HG02852 (cell line): ENCODE results near the gene SDF4.

ENCODE experiments used
- ATAC-seq: cut with Tn5 transposase; IDR thresholded peaks from one replicate; pipeline ENCODE4 v1.9.1; 2021; ENCODE audit warnings: mild to moderate bottlenecking, moderate library complexity; ENCODE audit not compliant: unreplicated experiment

The SDF4 gene

GRCh38 chr1:1242461-1243265 lies 10.9 kb upstream of the SDF4 start:
- ATAC-seq, result no peak

- ATAC-seq, result no peak
Measured at GRCh38 chr1:1241588-1242219, 9.9 kb upstream of the SDF4 start.

- ATAC-seq, result no peak
Measured at GRCh38 chr1:1240822-1241587, 9.2 kb upstream of the SDF4 start.

- no peak for ATAC-seq
Measured at GRCh38 chr1:1240348-1240732, 8.5 kb upstream of the SDF4 start.

GRCh38 chr1:1239614-1240347 lies 8.0 kb upstream of the SDF4 start:
- no peak for ATAC-seq

- no peak for ATAC-seq
Measured at GRCh38 chr1:1239227-1239613, 7.4 kb upstream of the SDF4 start.

- no peak for ATAC-seq
Measured at GRCh38 chr1:1238702-1239178, 6.9 kb upstream of the SDF4 start.

GRCh38 chr1:1237874-1238701 lies 6.3 kb upstream of the SDF4 start:
- no peak for ATAC-seq

- no peak for ATAC-seq
Measured at GRCh38 chr1:1236945-1237873, 5.4 kb upstream of the SDF4 start.

GRCh38 chr1:1236176-1236763 lies 4.5 kb upstream of the SDF4 start:
- ATAC-seq, result no peak

- no peak for ATAC-seq
Measured at GRCh38 chr1:1235016-1235744, 3.4 kb upstream of the SDF4 start.

- ATAC-seq, result no peak
Measured at GRCh38 chr1:1234180-1234808, 2.5 kb upstream of the SDF4 start.

GRCh38 chr1:1233567-1233892 lies 1.7 kb upstream of the SDF4 start:
- ATAC-seq, result no peak

GRCh38 chr1:1232796-1233566 lies 1.2 kb upstream of the SDF4 start:
- no peak for ATAC-seq

GRCh38 chr1:1232208-1232795 lies 501 bp upstream of the SDF4 start, which contains the start of gene B3GALT6:
Gene B3GALT6 (plus strand): TSS chr1:1232237. CDS start chr1:1232279, 42 bp downstream.
- no peak for ATAC-seq

GRCh38 chr1:1230656-1231399 lies 973 bp downstream of the SDF4 start:
- no peak for ATAC-seq
